Measurements from ENCODE around the gene ELMO1.

The ELMO1 gene

DNA sequence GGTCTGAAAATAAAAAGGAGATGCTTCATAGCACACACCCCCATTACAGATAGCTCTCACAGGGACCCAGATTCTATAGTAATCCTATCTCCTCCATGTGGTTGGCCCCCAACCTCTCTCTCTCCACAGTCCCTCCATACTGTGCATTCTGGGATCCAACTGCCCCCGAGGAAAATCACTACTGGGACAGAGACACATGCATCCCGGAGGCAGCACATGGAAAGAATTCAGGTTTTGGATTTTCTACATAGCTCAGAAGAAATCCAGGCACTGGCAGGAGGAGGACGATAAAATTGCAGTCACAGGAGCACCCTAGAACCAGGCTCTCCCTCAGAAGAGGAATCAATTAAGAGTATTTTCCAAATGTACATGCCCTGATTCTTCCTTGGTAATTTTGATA lies 239.5 kb downstream of the ELMO1 start:
- no peak for DNase-seq

DNA sequence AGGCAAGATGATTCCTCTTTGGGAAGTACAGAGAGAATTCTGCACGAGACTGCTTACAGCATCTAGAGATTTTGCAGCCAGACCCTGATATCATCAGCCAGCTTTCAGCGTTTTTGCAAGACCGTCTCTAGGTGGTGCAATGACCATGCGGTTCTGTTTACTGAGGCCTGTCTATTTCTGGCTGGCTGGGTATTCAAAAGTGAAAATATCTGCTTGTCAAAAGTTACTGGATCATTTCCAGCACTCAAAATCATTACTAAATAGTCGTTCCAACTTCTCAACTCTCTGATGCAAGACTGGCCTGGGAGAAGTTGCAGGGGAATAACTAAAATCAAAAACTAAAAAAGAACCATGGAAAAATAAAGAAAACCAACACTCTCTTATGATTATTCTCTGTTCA lies 240.1 kb downstream of the ELMO1 start:
- DNase-seq = peak; percentile 76

DNA sequence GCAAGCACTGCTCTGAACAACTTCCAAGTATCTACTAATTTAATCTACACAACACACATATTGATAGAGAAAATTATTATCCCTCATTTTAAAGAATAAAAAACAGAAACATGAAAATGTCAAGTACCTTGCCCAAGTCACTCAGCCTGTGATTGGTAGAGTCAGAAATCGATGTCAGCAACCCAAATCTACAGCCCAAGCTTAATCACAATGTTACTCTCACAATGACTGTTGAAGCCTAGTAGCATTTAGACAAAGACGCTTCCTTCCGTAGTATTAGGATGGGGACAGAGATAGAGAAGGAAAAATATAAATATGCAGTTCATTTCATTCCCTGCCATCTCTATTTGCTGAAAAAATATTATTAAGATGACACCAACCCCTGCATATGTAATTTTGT lies 242.5 kb downstream of the ELMO1 start:
- no peak for DNase-seq

DNA sequence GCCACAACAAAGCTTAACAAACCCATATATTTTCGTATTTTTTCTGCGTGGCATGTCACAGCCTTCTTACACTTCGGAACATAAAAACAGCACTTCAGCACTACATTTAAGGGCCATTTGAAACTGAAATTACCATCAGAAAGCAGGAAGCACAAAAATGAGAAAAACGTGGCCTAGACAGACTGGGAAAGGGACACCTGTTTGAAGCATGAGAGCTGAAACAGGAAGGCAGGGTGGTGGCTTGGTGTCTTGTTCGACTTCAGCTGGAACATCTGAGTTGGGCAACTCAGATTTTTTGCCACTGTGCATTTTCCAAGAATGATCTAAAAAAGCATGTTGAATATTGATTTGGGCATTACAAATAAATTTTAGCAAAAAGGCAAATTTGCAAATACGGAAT lies 243.2 kb downstream of the ELMO1 start:
- DNase-seq = no peak

DNA sequence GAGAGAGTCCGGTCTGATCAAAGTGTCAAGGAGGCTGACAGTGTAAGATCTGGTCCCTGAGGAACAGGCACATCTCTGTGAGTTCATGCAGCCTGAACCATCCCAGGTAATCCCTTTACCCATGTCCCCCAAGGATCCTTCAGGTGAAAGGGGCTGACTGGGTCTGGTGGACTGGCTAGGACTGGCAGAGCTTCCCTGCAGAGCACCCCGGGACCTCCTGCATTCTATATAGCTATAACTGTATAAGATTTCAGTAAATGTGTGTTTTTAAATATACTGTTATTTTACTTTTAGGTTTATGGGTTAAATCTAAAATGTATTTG lies 246.8 kb downstream of the ELMO1 start:
- DNase-seq = no peak

DNA sequence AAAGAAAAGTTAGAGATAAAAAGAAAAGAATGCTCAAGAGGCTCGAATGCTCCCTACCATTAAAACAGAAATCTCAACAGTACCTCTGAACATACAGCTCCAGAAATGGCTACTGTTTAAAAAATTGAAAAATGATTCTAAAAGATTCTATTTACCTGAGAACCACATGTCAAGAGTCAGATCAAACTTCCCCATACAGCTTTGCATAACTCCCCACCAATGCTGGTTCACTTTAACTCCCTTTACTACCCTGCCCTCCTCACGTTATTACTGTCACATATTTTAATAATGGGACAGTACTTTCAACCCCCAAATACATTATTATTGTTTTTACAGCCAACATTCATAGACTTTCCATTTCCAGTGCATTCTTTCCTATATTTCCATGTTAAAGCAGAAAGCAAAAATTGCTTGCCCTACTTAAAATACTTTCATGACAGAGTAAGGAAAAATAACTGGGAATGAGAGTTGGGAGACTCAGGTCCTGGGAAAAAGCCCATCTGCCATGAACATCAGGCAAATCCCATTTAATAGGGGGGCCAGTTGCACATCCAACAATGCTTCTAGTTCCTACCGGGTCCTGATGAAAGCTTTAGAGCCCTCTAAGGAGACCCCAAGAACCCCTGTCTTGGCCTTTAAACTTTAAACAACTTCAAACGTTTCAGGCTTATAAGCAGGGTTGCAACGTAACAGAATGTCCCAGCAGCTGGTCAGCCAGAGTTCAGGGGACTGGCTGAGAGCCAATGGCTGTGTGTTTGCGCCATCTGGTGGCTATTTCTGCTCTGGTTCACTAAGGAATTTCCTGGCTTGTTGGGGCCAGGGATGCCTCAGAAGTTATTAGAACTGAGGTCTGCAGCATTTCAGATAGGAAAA lies 247.4 kb downstream of the ELMO1 start:
- peak; percentile 58 for DNase-seq

DNA sequence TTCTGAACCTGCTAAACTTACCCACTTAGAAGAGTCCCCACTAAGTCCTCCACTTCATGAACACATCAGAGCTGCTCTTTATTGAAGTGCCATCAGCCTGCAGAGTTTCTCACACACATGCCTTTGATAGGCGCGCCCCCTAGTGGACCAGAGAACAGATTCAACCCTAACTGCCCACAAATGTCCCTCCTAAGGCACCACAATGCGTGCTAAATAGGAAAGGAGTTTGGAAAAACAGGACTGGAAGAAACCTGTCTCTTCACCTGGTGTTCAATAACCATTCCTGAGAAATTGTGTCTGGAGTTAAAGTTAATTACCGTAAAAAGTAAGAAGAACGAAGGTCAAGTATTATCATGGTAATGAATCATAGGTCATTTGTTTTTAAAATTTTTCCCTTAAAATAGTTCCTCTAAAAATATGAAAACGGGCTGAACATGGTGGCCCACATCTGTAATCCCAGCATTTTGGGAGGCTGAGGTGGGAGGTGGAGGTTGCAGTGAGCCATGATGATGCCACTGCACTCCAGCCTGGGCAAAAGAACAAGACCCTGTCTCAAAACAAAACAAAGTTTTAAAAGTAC lies 249.7 kb downstream of the ELMO1 start:
- DNase-seq = peak; percentile 67

DNA sequence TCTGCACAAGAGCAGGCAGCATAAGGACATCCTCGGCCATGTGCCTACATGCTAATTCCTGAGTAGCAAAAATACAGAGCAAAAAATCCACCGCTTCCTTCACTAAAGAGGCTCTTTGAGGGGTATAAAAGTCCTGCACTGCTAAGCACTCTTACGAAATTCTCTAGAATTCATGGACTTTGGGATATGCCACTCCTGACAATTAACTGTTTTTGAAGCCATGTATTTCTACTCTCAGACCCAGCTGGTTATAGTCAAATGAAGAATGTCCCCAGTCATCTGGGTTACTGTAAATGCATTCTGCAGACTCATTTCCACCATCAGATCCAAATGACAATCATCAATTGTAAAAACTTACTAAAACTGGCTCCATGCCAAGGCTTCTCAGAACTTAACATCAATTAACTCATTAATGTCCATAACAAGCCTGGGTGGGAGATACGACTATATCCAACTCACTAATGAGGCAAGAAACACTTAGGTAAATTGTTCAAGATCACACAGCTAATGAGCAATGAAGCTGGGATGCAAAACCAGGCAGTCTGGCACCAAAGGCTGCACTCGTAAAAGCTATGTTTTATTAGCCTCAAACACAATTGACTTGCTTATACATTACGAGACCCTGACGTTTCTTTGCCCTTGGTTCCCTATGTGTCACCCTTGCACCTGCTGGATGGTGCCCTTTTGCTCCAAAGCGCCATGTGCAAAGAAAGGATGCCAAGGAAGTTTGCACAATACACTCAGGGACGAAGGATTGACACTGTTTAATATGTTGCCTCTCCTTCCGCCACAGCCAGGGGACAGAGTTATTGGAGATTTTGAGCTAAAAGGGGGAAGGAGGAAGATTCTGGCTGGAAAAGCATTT lies 250.4 kb downstream of the ELMO1 start:
- DNase-seq = no peak

DNA sequence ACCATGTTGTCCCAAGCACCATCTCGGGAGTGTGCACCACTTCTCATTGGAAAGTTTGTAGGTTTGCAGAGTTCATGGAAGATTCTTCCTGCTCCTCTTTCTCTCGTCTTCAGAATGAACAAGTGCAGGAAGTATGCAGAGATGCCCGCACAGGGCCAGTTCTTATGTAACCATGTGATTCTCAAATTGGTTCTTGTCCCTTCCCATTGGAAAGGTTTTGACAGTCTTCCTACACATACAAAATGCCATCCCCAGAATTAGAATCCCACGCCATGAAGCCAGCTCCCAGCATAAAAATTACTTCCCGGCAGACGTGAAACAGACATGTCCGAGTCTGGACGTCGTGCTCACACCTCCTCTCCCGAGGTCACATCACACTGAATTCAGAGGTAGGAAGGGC lies 251.6 kb downstream of the ELMO1 start:
- DNase-seq = no peak

DNA sequence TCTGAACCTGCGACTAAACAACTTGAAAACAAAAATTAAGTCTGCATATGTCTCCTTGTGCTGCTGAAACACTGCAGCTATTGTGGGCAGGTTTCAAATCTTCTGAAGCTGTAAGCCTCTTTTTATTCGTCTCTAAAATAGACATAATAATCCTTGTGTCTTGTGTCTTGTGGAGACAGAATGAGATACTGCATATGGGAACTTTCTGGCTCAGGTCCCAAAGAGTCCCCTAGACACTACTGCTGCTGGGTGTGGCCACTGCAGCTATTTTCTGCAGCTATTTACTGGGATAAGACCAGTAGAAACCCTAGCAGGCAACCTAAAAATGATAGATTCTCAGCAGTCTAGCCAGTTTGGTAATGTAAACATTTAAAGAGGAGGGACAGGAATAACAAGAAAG lies 252.0 kb downstream of the ELMO1 start:
- no peak for DNase-seq

DNA sequence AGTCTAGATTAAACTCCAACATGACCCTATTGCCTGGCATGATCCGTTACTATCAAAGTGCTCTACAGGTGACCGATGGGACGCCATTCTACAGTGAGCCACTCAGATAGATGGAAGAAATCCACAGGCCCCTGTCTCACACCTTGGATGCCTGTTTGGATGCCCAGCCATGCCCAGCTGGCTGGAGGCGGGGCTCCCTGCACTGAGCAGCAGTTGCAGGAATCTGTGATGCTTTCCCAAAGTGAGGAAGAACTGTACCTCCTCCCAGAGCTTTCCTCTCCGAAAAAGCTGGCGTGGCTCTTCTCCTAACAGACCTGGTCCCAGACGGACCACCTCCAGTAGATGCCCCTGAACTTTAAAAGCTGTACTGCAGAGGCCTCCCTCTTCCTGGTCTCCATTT lies 253.3 kb downstream of the ELMO1 start:
- no peak for DNase-seq

DNA sequence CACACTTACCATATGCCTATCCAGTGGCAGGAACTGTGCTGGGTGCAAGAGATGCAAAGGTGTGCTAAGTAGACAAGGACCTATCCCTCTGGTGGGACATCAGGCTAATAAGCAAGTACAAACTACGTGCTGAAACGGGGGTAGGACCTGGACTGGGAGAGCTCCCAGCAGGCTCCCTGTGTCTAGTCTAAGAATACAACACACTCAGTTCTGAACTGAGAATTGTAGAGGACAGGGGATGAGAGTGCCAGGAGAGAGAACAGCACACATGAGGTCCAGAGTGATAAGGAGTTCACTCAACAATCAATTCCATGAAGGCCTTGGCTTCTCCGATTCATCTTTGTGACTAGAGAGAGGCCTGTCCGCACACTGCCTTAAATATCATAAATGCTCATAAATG lies 253.7 kb downstream of the ELMO1 start:
- no peak for DNase-seq

DNA sequence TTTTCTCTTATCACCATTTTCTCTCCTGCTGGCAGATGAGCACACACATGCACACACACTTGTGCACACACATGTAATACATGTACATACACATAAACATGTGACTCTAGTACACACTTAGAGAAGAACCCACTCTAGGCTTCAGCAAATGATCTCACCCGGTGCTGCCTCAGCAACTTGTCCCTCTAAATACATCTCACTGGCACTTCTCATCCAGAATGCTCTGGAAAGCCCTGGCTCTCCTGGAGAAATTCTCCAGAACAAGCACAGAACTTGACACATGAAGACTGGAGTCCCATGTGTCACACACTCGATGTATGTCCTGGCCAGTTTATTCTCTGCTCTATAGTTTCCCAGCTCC lies 254.9 kb downstream of the ELMO1 start:
- DNase-seq = no peak

DNA sequence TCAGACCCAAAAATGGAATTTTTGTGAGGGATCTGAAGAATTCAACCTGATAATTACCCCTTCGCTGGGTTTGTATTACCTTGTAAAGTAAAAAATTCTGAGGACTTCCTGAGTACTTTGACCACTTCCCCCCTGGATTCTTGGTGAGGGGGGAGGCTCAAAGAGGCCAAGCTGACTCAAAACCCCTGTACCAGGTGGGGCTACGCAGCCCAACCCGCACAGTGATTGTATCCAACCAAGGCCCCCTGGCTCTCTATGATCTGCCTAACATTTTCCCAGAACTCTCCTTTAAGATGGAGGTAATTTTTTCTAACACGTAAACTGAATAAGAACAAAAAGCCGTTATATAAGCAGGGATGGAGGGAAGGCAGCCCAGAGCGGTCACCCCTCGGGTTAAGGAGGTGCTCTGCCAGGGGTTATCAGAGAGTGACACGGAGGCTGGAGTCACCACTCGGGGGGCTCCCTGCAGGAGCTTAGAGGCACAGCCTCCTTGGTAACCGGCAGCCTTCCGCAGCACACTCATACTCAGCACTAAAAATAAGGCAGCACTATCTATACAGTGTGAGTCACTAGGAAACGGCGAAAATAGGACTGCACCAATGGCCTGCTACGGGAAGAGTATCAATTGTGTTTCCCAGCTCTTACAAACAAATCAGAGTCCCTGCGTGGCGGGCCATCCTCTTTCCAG lies 255.4 kb downstream of the ELMO1 start:
- no peak for DNase-seq

DNA sequence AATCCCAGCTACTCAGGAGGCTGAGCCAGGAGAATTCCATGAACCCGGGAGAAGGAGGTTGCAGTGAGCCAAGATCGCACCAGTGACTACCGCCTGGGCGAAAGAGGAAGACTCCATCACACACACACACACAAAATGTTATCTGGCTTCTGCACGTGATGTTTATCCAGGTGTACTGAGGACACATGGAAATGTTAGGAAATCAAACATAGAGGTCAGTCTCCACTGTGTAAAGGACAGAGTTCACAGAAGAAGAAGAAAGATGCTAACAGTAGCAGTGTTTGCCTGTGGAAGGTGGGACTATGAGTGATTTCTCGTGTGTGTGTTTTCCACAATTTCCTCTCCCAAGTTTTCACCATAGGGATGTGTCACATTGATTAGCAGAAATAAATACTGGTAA lies 256.9 kb downstream of the ELMO1 start:
- DNase-seq = no peak

DNA sequence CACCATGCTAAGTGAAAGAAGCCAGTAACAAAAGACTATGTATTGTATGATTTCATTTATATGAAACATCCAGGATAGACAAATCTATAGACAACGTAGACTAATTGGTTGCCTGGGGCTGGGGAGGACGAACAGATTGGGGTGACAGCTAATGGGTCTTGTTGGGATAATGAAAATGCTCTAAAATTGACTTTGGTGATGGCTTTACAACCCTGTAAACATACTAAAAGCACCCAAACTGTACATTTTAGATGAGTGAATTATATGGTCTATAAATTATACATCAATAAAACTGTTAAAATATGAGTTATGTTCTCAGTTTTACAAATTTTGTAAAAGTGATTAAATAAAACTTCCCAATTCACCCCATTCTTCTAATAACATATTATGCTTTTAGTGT lies 261.5 kb downstream of the ELMO1 start:
- DNase-seq = no peak

DNA sequence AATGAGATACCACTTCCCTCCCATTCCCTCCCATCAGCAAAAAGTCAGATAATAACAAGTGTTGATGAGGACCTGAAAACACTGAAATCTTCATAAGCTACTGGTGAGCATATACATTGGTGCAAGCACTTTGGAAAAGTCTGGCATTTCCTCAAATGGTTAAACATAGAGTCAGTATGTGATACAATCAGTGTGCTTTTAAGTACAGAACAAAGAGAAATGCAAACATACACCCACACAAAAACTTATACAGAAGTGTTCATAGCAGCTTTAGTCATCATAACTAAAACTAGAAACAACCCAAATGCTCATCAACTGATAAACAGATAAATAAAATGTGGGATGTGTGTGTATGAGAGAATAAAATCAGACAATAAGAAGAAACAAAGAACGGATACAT lies 261.9 kb downstream of the ELMO1 start:
- DNase-seq = no peak

DNA sequence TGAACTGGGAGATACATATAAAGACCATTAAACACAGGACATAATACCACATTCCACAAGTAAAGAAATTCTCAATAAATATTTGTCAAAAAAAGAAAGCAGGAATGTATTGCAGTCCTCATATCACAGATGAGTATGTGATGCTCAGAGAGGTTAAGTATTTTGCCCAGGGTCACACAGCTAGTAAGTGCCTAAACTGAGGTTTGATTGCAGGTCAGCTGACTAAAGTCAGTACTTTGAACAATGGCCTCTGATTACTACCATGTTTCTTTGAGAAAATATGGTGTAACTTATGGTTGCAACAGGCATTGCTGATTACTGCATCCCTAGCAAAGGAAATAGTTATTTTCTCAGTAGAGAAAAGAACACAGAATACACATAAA lies 267.1 kb downstream of the ELMO1 start:
- DNase-seq = no peak

DNA sequence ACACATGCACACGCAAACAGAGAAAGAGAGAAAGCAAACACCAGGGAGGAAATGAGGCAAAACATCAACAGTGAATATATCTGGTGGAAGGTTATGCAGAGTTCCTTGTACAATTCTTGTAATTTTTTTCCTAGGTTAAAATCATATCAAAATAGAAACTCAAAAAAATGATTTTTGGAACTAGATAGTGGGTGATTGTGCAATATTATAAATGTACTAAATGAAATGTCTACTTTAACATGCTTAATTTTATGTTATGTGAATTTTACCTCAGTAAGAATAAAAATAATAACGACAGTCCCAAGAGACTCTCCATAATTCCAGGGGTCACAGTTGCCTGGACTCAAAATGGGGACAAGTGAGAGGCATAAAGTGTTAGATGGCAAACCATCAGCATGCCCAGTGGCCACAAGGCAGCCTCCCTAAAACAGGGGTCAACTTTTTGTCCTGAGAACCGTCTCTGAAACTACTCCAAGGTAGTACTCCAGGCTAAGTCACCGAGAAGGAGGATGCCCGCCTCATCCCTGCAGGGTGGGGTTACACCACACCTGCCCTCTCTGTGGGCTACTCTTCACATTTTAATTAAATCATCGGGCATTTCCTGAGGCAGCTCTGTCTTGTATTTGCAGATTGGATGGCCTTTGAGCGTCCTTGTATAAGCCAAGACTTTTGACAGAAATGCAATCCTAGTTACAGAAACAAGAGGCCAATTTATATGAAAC lies 267.7 kb downstream of the ELMO1 start:
- no peak for DNase-seq

DNA sequence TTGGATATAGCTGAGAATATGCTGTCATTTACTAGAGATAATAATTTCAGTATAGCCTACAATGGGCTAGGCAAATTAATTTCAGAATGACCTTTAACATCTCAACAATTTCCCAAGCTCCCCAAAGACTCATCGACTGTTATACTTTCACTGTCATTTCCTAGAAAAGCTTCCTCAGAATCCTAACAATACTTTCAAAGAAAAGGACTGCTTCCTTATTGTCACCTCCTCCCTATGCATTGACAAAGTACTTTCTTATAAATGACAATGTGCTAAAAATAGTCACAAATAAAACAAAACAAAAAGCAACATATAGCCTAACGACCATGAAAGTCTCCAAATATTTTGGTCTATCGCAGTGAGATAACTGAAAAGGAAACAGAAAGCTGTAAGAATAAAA lies 272.6 kb downstream of the ELMO1 start:
- no peak for DNase-seq

DNA sequence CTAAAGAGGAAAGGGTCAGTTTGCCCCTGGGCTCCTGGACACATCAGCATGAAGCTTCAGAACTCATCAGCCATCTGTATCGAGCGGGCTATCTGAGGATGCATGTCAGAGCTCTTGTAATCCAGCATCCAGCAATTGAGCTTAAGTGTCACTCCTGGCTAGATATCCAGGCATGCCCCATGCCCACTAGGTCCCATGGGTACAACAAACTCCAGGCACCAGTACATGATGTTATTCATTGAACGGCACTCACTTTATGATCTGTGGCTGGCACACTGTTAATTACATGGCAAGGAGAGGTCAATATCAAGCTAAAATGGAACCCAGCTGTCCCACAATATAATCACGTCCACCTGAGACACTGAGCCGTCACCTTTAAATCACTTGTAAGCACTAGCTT lies 274.2 kb downstream of the ELMO1 start:
- DNase-seq = no peak

DNA sequence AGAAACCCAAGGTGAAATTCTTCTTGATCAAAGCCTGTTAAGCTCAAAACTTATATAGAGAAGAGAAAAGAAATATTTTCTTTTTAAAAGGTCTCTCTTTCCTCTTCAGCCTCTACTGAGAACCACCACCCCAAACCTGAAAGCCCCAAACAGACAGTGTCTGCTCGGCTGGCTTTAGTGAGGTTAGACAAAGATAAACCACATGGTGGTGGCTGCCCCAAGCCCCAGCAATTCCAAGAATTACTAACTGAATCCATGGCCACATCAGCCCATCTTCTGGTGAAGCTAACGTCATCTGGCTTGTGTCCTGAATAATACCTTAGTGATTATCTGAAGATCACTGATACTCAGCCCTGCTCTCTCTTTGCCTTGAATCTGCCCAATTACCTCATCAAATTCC lies 275.0 kb downstream of the ELMO1 start:
- DNase-seq = no peak

DNA sequence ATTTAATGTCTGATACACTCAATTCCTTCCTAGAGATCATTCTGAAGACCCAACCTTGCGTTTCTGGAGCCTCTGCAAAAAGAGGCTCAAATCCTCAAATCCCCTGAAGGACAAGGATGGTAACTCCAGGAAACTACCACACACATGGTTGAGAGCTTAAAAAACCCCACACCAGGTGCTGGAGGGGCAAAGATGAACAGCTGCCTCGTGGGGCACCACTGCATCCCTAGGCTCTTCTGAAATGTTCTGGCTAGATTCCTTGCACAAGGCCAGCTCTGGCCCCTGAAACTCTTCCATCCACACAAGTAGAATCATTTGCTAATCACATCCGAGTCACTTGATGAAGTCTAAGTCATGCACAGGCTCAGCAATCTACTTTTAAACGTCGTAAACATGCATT lies 286.6 kb downstream of the ELMO1 start:
- no peak for DNase-seq
